Astrocyte of the cerebellum (primary cell): ENCODE results near the gene PRELID3B.

ENCODE experiments used
- DNase-seq: peaks from one replicate; pipeline ENCODE4 v3.0.0-alpha.2; 2011; ENCODE audit warnings: low read depth
- H3K4me3 ChIP-seq: 2 replicates; pipeline ENCODE4 v1.5.1; 2011; ENCODE audit warnings: mild to moderate bottlenecking, low read depth, low read length, moderate library complexity
- in situ Hi-C: cut with HindIII; loops from 2 replicates; pipeline ENCODE4 v1.10.0; 2017; ENCODE audit warnings: low sequenced_read_pairs
- TF ChIP-seq, protein P1 (sequence below): IDR thresholded peaks from 2 replicates; pipeline ENCODE4 v1.5.1; 2012; ENCODE audit warnings: low read length, low read depth, moderate library complexity, mild to moderate bottlenecking; ENCODE audit errors: missing control alignments

The PRELID3B gene

DNA sequence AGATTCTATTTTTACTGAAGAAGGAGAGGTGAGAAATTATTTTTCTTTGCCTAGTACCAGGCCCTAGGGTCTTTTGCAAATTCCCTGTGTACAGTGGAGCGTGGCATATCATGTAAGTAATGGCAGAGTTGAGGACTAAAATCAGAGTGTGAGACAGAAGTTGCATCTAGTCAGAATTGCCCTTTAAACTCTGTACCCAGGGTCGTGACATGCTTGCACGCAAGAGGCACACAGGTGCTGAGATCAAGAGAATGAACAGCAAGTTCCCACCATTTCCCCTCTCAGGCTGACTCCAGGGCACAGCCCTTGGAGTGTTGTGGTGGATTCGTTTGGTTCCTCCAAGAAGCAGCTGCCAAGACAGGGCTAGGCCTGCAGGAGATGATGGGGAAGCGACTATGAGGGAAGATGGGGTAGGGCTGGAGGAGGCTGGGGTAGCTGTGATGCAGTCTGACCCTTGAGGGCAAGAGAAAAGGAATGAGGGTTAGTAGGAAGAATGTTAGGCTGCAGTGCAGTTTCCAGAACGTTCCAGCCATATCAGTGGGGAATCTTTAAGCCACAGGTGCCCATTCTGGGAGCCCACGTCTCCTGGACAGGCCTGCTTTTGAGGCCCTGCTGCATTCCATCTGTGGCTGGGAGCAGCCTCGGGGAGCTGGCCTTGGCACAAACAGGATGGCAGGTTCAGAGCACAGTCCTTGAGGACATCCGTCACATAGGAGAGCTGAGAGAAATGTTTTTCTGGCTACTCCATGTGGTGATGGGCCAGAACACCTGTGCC lies 54.6 kb downstream of the PRELID3B start:
- no peak for DNase-seq
- H3K4me3 ChIP-seq = no peak overlapping the region
- TF ChIP-seq, protein P1, sequence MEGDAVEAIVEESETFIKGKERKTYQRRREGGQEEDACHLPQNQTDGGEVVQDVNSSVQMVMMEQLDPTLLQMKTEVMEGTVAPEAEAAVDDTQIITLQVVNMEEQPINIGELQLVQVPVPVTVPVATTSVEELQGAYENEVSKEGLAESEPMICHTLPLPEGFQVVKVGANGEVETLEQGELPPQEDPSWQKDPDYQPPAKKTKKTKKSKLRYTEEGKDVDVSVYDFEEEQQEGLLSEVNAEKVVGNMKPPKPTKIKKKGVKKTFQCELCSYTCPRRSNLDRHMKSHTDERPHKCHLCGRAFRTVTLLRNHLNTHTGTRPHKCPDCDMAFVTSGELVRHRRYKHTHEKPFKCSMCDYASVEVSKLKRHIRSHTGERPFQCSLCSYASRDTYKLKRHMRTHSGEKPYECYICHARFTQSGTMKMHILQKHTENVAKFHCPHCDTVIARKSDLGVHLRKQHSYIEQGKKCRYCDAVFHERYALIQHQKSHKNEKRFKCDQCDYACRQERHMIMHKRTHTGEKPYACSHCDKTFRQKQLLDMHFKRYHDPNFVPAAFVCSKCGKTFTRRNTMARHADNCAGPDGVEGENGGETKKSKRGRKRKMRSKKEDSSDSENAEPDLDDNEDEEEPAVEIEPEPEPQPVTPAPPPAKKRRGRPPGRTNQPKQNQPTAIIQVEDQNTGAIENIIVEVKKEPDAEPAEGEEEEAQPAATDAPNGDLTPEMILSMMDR = no peak
- in situ Hi-C loops = no loop called here

GRCh38 chr20:58986968-58987517 lies 55.5 kb downstream of the PRELID3B start:
- in situ Hi-C loops = no loop called here
- no peak for DNase-seq
- TF ChIP-seq, protein P1 = no peak
- no peak overlapping the region for H3K4me3 ChIP-seq

DNA sequence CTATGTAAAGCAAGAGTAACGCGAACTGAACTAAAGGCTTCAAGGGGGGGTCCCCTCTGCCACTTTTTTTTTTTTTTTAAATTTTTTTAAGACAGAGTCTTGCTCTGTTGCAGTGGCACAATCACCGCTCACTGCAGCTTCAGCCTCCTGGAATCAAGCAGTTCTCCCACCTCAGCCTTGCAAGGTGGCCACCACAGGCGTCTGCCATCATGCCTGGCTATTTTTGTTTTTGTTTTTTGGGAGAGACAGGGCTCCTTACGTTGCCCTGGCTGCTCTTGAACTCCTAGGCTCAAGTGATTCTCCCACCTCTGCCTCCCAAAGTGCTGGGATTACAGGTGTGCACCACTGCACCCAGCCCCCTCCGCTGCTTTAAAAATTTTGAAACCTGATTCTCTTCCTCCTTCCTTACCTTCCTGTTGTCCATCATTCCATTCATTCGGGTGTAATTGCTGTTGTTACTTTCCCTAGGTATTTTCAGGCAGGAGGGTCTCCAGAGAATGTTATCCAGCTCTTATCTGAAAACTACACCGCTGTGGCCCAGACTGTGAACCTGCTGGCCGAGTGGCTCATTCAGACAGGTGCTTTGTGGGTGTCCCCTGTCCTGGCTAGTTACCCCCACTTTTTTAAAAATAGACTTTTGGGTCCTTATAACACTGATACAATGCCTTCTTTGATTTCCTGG lies 56.2 kb downstream of the PRELID3B start:
- TF ChIP-seq, protein P1 = no peak
- in situ Hi-C loops = no loop called here
- no peak for DNase-seq
- H3K4me3 ChIP-seq = no peak overlapping the region

GRCh38 chr20:58985656-58986055 lies 56.9 kb downstream of the PRELID3B start:
- DNase-seq = no peak
- in situ Hi-C loops = no loop called here
- TF ChIP-seq, protein P1 = no peak
- no peak overlapping the region for H3K4me3 ChIP-seq

- in situ Hi-C loops = no loop called here
- H3K4me3 ChIP-seq = no peak overlapping the region
- DNase-seq = no peak
- TF ChIP-seq, protein P1 = no peak
Observed at GRCh38 chr20:58984691-58985090, 57.9 kb downstream of the PRELID3B start.
